PC-9 (cell line): ENCODE results near the gene NOD1.

Experiments used
- EZH2 ChIP-seq: fragments of 200-600 bp; sonication (generic); IDR thresholded peaks from 2 replicates; pipeline ENCODE4 v1.8.0; 2017; ENCODE audit warnings: antibody characterized with exemption, low read depth
- TF ChIP-seq, protein P1 (sequence below): fragments of 200-600 bp; sonication (generic); conservative IDR thresholded peaks from 2 replicates; pipeline ENCODE4 v1.6.1; 2017; ENCODE audit warnings: mixed run types, antibody characterized with exemption, mild to moderate bottlenecking, moderate library complexity

DNA sequence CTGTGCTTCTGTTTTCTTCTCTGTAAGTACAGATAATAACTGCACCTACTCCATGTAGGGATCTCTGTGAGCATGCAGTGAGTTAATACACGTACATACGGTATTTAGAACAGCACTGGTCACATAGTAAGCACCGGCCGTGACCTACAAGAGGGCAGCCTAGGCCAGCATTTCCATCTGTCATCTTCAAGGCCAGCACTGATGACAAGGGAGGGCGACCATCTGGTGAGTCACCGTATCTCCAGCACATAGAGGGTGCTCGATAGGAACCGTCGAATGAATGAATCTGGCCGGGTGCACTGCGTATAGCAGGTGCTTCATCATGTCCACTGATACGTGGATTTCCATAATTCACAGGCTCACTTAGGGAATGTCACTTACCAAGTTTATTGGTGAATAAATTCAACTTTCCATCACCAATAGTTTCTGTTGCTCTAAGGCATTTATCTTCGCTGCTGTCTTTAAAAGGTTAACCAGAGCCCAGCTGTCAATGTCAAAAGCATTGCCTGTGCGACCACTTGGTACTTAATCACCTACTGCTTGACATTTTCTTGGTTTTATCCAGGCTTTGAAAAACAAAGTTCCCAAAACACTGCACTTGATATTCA lies 8.3 kb downstream of the NOD1 start:
- no peak for TF ChIP-seq EZH2
- TF ChIP-seq, protein P1, sequence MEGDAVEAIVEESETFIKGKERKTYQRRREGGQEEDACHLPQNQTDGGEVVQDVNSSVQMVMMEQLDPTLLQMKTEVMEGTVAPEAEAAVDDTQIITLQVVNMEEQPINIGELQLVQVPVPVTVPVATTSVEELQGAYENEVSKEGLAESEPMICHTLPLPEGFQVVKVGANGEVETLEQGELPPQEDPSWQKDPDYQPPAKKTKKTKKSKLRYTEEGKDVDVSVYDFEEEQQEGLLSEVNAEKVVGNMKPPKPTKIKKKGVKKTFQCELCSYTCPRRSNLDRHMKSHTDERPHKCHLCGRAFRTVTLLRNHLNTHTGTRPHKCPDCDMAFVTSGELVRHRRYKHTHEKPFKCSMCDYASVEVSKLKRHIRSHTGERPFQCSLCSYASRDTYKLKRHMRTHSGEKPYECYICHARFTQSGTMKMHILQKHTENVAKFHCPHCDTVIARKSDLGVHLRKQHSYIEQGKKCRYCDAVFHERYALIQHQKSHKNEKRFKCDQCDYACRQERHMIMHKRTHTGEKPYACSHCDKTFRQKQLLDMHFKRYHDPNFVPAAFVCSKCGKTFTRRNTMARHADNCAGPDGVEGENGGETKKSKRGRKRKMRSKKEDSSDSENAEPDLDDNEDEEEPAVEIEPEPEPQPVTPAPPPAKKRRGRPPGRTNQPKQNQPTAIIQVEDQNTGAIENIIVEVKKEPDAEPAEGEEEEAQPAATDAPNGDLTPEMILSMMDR, result no peak
